Thoracic aorta (tissue), 2 donors: Measurements from ENCODE around the gene SNX5. TPM values are rescaled to one million over a fixed set of nuclear protein-coding genes. Genes with fewer than 3 reads are reported as not detected.

Experiments used
- ATAC-seq: fragments of 150-250 bp; one replicate; pipeline ENCODE4 v1.8.0; 2017; ENCODE audit warnings: low read depth; ENCODE audit not compliant: insufficient number of reproducible peaks, low FRiP score
- DNase-seq: peaks from one replicate; pipeline ENCODE4 v3.0.0-alpha.2; 2020; ENCODE audit warnings: low spot score
- H3K27ac ChIP-seq, 2 donors: fragments of 200-600 bp; sonication (generic); 1 replicate in 1 of 2; 2 replicates in 1 of 2; pipeline ENCODE4 v1.5.1; 2016; ENCODE audit warnings: mild to moderate bottlenecking in 2 of 2, moderate library complexity in 2 of 2
- H3K27me3 ChIP-seq: fragments of 200-600 bp; sonication (generic); replicated peaks from 2 replicates; pipeline ENCODE4 v1.6.0; 2016; ENCODE audit warnings: mild to moderate bottlenecking; ENCODE audit not compliant: insufficient read depth
- H3K36me3 ChIP-seq: fragments of 200-600 bp; sonication (generic); one replicate; pipeline ENCODE4 v1.5.1; 2016
- H3K4me1 ChIP-seq, 2 donors: fragments of 200-600 bp; sonication (generic); 1 replicate in 1 of 2; 2 replicates in 1 of 2; pipeline versions ENCODE4 v1.5.1 to v1.6.0; 2016; ENCODE audit warnings: low read depth in 2 of 2, mild to moderate bottlenecking in 1 of 2; ENCODE audit not compliant: control insufficient read depth in 1 of 2
- H3K4me3 ChIP-seq: fragments of 200-600 bp; sonication (generic); 2 replicates; pipeline ENCODE4 v1.5.1; 2016; ENCODE audit warnings: mild to moderate bottlenecking
- H3K9me3 ChIP-seq: fragments of 200-600 bp; sonication (generic); 2 replicates; pipeline ENCODE4 v1.5.1; 2016
- CTCF ChIP-seq: fragments of 200-600 bp; sonication (generic); IDR thresholded peaks from one replicate; pipeline ENCODE4 v1.5.1; 2019; ENCODE audit warnings: antibody characterized with exemption
- total RNA-seq, 2 donors: library from RNA; depleted of rRNA; stranded (reverse); fragments of >200 nt; gene quantifications; one replicate each; pipeline versions ENCODE4 v1.1.0 to v1.2.3, GENCODE V29; 2016

SNX5 gene
- total RNA-seq, 2 donors from 2014 or later = 63.0 to 112 TPM

DNA sequence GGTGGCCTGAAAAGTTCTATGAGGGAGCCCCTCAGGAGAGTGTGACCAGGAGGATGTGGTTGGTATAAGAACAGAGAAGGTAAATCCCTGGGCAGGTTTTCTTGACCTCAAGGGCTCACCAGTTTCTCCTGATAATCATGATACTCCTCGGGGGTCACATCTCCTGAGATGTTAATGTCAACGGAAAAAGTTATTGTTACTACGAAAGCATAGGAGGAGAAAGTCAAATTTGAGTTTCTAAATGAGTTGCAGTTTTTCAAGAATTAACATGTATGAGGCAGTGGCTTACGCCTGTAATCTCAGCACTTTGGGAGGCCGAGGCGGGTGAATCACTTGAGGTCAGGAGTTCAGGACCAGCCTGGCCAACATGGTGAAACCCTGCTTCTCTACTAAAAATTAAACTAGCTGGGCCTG, 23.6 kb upstream of the SNX5 start:
- Histone ChIP-seq H3K27ac (no peak overlapping the region), H3K9me3 (no peaks in the 10 kb centered on the region), H3K4me3 (no peak overlapping the region), H3K36me3 (peaks cover 3% of the 10 kb centered on the region), H3K4me1 (peaks cover 0 to 10% of the 10 kb centered on the region in 2 donors), H3K27me3 (no peaks in the 10 kb centered on the region)
- TF ChIP-seq CTCF = no peak
- no peak for ATAC-seq
- DNase-seq = no peak

DNA sequence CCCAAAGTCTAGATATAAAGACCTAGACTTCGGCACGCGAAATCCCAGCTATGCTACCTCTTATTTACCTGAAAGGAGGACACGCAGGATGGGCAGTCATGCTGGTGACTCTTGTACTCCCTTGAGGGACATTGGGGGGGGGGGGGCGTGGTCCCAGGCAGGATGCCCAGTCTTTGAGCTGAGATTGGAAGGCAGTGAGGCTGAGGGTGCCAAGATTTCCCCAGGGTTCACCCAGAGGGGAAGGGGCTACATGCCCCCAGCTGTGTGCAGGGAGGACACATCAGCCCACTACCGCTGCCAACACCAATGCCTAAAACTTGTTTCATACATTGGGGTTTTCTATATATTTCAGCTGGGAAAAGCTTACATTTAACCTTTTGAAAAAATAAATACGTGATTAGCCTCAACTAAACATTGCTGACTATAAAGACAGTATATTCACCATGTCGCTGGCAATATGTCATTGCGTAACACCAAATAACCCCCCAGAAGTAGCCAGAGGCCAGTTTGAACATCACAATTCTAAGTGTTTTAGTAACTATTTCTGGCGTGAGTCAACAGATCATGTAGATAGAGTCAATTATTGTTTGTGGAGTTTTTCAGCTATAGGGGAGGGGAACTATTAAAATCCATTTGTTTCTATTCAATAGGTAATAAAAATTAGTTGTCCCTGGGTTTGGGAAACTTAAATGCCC, 21.8 kb upstream of the SNX5 start:
- DNase-seq (no peak), ATAC-seq (no peak)
- Histone ChIP-seq H3K4me3 (no peak overlapping the region), H3K27ac (no peak overlapping the region), H3K4me1 (no peaks in the 10 kb centered on the region), H3K36me3 (peaks cover 3% of the 10 kb centered on the region), H3K27me3 (no peaks in the 10 kb centered on the region), H3K9me3 (no peaks in the 10 kb centered on the region)
- TF ChIP-seq CTCF = no peak

GRCh38 chr20:17987988-17988387, 19.4 kb upstream of the SNX5 start:
- H3K27ac ChIP-seq = no peak overlapping the region
- H3K4me1 ChIP-seq = no peaks in the 10 kb centered on the region
- DNase-seq (no peak), ATAC-seq (no peak)
- H3K36me3 ChIP-seq = peaks cover 3% of the 10 kb centered on the region
- no peaks in the 10 kb centered on the region for H3K9me3 ChIP-seq
- H3K4me3 ChIP-seq = no peak overlapping the region
- H3K27me3 ChIP-seq = no peaks in the 10 kb centered on the region
- TF ChIP-seq CTCF = no peak

DNA sequence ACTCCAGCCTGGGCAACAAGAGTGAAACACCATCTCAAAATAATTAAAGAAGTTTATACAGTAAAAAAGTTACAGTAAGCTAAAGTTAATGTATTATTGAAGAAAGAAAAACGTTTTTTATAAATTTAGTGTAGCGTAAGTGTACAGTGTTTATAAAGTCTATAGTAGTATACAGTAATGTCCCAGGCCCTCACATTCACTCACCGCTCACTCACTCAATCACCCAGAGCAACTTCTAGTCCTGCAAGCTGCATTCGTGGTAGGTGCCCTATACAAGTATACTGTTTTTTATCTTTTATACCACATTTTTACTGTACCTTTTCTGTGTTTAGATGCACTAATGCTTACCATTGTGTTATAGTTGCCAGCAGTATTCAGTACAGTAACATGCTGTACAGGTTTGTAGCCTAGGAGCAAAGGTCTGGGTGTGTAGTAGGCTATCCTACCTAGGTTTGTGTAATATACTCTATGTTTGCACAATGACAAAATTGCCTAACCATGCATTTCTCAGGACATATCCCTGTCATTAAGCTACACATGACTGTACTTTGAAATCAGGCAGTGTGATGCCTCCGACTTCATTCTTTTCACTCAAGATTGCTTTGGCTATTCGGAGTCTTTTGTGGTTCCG, 16.9 kb upstream of the SNX5 start:
- ATAC-seq = no peak
- H3K27ac ChIP-seq = no peak overlapping the region

GRCh38 chr20:17976305-17976704, 7.7 kb upstream of the SNX5 start:
- H3K27ac ChIP-seq = no peak overlapping the region
- TF ChIP-seq CTCF = no peak
- no peak for DNase-seq
- ATAC-seq = no peak
- no peaks in the 10 kb centered on the region for H3K27me3 ChIP-seq
- no peak overlapping the region for H3K4me3 ChIP-seq
- H3K9me3 ChIP-seq = no peaks in the 10 kb centered on the region
- H3K4me1 ChIP-seq = peaks cover 27 to 30% of the 10 kb centered on the region in 2 donors
- H3K36me3 ChIP-seq = no peaks in the 10 kb centered on the region

More for the DNA sequence above, 16.9 kb upstream of the SNX5 start:
- no peak overlapping the region for H3K4me3 ChIP-seq
- TF ChIP-seq CTCF = no peak
- H3K27me3 ChIP-seq = no peaks in the 10 kb centered on the region
- no peaks in the 10 kb centered on the region for H3K9me3 ChIP-seq
- H3K36me3 ChIP-seq = peaks cover 3% of the 10 kb centered on the region
- no peaks in the 10 kb centered on the region for H3K4me1 ChIP-seq
- DNase-seq = no peak
